NCI-H446 treated with DMSO at 0.1 percent for 48 hours (cell line): ENCODE results near the gene NAB2.
"Not testable (repeated sequence)": the region's sequence is repeated elsewhere in the genome, so short reads cannot be mapped to it uniquely, and the experiment has no call there.

ENCODE experiments used
- DNase-seq: peaks from one replicate; lab custom pipeline; 2025; lab: John Stamatoyannopoulos, UW

NAB2 gene, protein sequence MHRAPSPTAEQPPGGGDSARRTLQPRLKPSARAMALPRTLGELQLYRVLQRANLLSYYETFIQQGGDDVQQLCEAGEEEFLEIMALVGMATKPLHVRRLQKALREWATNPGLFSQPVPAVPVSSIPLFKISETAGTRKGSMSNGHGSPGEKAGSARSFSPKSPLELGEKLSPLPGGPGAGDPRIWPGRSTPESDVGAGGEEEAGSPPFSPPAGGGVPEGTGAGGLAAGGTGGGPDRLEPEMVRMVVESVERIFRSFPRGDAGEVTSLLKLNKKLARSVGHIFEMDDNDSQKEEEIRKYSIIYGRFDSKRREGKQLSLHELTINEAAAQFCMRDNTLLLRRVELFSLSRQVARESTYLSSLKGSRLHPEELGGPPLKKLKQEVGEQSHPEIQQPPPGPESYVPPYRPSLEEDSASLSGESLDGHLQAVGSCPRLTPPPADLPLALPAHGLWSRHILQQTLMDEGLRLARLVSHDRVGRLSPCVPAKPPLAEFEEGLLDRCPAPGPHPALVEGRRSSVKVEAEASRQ

GRCh38 chr12:57088354-57089270 lies at the start of gene NAB2:
Gene NAB2, plus strand, starts transcription at chr12:57089114. Its CDS starts 158 bp downstream, at chr12:57089272.
- peak; percentile 76 for DNase-seq

DNA sequence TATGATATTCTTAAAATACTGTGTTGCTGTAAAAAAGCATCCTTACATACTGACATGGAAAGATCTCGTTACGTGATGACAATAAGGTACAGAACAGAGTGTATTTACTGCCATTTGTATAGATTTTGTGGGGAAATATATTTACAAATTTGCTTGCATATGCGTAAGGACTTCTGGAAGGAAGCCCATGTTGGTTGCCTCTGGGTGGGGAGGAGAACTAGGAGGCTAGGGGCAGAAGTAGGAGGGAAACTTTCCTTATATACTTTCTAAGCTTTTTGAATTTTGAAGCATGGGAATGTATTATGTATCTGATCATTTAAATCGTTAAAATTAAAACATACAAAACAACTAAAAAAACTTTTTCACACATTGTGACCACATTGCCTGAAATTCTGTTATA lies 48.7 kb upstream of the NAB2 start:
- DNase-seq, result no peak

GRCh38 chr12:57040750-57041149 lies 48.2 kb upstream of the NAB2 start:
- no peak for DNase-seq

DNA sequence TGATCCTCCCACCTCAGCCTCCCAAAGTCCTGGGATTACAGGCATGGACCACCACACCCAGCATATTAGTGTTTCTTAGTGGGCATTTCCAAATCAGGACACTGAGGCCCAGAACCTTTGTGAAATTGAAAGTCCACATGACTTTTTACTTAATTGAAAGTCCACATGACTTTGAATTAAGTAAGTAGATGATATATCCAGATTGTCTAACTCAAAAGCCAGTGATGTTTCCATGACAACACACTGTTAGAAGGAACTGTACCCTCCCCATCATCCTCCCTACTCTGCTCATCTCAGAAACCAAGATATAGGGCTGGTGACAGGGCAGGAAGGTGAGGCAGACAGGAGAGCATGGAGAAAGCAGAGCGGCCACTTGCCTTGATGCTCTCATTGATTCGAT lies 46.2 kb upstream of the NAB2 start:
- DNase-seq, result no peak

GRCh38 chr12:57044468-57044867 lies 44.4 kb upstream of the NAB2 start:
- DNase-seq, result no peak

GRCh38 chr12:57044889-57045288 lies 44.0 kb upstream of the NAB2 start:
- DNase-seq, result no peak

GRCh38 chr12:57046086-57046791 lies 42.7 kb upstream of the NAB2 start:
- DNase-seq, result no peak

DNA sequence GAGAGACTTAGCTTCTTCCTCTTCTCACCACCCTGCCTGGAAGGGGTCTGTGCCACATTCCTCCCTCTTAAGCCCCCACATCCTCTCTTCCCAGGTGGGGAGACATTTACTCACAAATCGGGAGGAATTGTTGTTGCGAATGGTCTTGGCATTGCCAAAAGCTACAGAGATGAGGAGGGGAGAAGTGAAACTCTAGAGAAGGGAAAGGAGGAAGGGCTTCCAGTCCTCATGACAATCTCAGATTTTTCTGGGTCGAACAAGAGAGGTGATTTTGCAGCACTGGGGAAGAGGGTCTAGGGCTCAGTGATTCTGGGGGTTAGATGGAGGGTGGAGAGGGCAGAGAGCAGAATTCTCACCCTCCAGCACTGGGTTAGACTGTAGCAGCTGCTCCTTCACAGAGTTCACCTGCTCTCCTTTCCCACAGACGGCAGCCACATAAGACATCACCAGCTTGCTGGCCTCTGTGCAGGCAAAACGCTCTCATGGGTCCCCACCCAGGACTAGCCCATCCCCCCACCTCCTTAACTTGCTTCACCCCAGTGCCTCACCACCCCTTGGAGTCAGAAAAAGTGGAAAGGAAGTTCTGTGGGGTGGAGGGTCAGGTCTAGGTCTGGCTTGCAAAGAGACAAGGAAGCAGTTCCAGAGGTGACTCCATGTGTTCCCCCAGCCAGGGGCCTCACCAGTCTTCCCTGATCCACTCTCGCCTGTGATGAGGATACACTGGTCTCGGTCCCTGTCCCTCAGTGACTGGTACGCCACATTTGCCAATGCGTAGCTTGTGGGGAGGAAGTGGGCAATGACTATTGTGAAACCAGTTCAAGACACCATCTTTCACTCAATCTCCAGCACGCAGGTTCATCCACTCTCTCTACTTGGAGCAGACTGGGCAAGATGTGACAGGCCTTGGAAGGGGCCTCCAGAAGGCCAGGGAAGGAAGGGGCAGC lies 41.7 kb upstream of the NAB2 start:
- no peak for DNase-seq

DNA sequence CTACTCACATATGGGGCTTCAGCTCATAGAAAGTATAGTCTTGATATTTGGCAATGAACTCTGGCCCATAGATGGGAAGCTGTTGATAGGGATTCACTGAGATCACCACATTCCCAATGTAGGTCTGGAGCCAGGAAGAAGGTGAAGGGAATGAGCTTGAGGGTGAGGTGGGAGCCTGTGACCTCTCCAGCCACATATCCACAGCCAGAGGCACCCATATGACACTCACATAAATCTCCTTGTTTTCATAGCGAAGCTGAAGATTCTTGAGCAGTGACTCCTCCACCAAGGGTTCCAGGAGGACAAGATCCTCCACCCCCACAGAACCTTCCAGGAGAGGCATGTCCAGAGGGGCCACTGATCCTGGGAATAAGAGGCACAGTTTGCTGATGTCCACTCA lies 40.9 kb upstream of the NAB2 start:
- DNase-seq, result no peak

DNA sequence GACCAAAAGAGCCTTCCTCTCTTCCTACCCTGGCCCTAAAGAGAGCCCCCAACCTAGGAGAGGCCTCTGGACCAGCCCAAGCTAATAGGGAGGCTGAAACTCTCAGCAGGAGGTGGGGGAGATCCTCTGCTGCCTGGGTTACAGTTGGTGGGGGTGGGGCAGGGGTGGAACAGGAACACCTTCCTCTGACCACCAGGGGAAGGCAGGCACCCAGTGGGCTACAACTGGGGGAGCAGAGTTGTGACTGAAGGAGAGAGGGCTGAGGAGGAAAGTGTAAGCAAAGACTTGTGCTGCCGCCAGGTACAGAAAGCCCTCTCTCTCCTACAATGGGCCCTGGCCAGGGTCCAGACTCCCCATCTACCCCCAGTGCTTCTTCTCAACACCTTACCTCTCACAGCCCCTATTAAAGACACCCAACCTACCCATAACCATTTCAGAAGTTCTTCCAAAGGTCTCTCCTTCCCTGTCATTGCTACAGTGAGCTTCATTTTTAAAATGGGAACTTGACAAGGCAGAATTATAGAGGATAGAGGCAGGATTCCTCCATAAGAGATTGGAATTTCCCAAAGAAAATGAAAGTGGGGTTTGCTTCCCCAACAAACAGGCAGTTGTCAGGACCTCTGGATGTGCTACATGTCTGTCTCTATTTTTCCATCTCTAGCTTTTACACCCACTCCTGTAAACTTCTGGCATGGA lies 40.3 kb upstream of the NAB2 start:
- no peak for DNase-seq

DNA sequence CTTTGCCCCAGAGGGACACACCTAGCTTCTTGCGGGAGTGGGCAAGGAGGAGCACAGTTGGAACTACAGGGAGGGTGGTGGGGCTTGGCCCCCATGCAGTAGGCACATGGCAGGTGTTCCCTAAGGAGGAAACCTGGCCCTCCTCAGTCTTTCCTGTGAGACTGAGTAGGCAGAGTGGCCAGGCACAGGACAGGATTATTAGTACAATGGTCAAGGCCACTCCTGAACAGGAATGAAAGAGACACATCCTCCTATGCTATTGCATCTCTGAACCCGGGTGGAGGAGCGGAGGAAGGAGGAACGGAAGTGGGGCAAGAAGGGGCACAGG lies 39.8 kb upstream of the NAB2 start:
- no peak for DNase-seq

- DNase-seq, result no peak
Observed at GRCh38 chr12:57049890-57050289, 39.0 kb upstream of the NAB2 start, which contains the start of gene MYO1A. Gene MYO1A, minus strand, starts transcription at chr12:57050129. Its CDS starts 1,806 bp downstream, at chr12:57048323.

DNA sequence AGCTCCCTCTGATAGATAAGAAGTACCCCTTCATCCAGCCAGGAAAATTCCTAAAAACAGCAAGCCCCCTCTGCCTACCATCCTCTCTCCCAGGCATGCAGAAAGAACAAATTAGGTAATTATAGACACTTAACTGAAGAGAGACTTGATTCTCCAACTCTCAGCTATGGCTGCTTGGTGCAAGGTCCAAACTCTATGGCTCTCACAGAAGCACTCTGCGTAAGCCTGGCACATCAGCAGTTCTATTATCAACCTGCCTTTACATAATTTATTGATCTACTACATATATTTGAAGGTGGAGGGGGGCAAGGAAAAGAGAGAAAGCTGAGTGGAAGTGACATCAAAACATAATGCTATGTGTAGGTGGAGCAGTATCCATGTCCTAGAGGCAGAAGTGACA lies 37.9 kb upstream of the NAB2 start:
- DNase-seq, result no peak

GRCh38 chr12:57053146-57053545 lies 35.8 kb upstream of the NAB2 start:
- DNase-seq, result not testable (repeated sequence)

DNA sequence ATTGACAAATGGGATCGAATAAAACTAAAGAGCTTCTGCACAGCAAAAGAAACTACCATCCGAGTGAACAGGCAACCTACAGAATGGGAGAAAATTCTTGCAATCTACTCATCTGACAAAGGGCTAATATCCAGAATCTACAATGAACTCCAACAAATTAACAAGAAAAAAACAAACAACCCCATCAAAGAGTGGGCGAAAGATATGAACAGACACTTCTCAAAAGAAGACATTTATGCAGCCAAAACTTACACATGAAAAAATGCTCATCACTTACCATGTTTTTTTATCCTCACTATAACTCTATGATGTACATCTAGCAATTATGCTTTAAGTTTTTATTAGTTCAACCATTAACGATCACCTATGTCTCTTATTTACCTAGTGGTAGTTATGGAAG lies 35.0 kb upstream of the NAB2 start:
- not testable (repeated sequence) for DNase-seq

- DNase-seq, result no peak
Observed at GRCh38 chr12:57055824-57056223, 33.1 kb upstream of the NAB2 start.

GRCh38 chr12:57057067-57057751 lies 31.7 kb upstream of the NAB2 start:
- DNase-seq, result no peak

DNA sequence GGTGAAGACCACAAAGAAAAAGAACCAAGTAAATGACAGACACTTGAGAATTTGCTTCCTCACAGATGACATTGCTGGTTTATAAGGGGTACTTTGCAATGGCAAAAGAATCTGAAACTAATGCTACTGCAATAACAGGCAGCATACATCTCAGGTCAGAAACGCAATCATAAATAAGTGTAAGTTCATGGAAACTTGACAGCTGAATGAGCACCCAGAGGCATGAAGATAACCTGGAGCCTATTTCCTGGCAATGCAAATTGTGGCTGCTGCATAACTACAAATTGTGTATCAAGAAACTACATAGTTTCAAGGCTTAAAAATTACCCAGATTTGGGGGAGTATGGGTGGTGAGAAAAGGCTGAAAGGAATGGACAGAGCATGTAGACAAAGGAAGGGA lies 30.5 kb upstream of the NAB2 start:
- no peak for DNase-seq

DNA sequence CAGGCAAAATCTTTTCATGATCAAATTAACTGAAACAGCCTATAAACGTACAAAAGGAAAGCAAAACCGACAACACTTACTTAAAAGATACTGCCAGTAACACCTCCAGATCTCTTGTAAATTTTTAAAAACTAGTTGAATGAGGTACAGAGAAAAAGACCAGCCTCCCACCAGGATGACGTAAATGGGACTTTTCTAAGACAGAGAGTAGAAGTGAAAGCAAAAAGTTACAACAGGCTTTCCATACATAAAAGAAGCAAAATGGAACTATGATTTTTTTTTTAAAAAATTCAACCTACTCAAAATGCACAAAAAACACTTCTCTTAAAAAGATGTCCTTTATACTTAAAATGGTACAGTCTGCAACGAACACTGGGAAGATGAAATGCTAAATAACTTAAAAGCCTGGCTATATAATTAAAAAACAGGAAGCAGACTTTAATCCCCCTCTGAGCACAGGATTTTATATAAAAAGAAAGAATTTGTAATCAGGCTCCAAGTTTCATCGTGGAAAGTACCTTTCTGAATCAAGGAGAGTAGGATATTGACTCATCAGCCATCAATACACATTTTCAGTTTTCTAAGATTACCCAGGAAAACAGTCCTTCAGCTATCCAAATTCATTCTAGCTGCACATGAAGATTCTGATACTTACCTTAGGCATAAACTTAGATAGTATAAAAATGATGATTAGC lies 24.8 kb upstream of the NAB2 start:
- no peak for DNase-seq
